Stimulated activated naive CD4-positive, alpha-beta T cell (primary cell): ENCODE data around the gene HSPG2.
"Not testable (repeated sequence)": the region's sequence is repeated elsewhere in the genome, so short reads cannot be mapped to it uniquely, and the experiment has no call there.

ENCODE experiments used
- DNase-seq, 6 experiments: peaks; one replicate each; lab custom pipeline; 2025; lab: John Stamatoyannopoulos, UW

Gene HSPG2

DNA sequence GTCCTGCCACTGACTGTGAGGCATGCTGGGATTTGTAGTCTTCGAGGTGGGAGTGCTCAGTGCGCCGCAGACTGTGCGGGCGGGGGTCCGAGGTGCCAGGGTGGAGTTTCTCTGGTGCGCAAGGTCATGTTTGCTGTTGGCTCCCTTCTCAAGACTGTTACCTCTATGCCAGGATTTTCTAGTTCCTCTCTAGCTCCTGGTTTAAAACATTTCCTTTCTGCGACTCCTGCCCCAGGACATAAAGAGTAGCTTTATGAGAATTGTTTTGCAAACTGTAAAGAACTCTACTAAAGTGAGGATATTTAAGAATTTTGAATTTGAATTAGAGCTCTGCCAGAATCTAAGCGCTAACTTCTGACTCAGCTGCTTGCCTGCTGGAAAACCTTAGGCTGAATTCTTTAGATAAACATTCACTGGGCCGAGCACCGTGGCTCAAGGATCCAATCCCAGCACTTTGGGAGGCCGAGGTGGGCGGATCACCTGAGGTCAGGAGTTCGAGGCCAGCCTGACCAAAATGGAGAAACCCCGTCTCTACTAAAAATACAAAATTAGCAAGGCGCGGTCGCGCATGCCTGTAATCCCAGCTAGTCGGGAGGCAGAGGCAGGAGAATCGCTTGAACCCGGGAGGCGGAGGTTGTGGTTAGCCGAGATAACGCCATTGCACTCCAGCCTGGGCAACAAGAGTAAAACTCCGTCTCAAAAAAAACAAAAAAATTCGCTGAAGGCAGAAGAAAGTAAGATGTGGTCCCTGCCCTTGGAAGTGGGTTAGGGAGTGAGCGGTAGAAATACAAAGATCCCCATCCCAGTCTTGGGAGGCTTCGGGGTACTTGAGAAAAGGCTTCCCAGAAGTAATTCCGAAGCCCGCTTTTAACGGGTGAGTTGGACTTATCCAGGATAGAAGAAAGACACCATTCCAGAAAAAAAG, 153.2 kb downstream of the HSPG2 start:
- DNase-seq: no peak

DNA sequence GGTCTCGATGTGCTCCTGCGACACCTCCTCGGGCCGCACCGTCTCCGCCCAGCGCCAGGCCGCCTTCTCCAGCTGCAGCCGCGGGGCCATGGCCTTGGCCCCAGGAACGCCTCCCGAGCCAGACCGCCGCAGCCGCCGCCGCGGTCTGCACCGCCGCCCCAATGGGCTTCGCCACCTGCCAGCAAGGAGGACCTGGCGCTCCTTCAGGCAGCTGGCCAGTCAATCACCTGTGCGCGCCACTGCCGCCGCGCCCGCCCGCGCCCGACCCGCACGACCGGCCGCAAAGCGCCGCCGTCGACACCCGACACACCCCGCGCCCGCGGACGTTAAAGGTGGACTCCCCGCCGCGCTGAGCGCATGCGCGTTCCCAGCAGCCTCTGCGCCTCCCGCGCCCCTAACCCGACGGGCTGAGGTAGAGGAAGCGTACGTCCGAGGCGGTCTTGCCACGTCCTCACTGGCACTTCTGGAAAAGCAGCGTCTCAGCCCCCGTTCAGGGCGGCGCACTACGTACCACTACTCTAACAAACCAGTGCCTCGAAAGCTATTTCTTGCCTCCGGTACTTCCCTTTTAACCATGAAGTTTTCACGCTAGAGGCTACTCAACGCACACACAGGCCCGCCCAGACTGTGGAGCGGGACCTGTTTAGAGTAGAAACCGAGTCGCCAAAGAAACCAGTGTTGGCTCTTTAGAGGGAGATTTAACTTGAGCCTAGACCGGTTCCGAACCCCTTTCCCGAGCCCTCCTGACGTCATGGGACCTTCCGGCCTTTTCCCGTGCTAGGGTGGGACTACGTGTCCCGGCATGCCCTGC, 154.0 kb downstream of the HSPG2 start, which contains the start of gene USP48:
Gene USP48 (minus strand): TSS at position 282 of the 811 bp plus-strand sequence. CDS start 192 bp downstream, at position 90.
- DNase-seq: peak; percentile 93 to 97 (median 94)

DNA sequence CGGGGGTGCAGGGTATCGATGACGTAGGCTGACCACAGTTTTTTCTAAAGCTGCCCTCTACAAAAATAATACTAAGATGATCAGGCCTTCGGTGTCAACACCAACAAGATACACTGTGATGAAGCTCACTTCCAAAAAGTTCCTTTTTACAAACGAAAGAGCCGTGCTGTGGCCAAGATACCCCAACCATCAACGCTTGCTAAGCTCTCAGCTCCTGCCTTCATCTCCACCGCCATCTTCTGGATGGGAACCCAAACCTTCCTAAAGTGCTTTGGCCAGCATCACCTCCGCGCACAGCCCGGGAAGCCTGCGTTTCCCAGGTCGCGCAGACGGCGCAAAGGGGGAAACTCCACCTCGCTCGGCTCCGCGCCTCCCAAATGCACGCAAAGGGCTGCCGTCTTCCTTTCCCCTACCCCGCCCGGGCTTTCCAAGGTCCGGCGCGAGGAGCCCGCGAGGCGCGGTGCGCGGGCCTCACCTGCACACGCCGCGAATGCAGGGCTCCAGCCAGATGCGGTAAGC, 154.7 kb downstream of the HSPG2 start:
- DNase-seq: peak in 3 of 6 experiments; percentile 24 to 45 (median 32)

DNA sequence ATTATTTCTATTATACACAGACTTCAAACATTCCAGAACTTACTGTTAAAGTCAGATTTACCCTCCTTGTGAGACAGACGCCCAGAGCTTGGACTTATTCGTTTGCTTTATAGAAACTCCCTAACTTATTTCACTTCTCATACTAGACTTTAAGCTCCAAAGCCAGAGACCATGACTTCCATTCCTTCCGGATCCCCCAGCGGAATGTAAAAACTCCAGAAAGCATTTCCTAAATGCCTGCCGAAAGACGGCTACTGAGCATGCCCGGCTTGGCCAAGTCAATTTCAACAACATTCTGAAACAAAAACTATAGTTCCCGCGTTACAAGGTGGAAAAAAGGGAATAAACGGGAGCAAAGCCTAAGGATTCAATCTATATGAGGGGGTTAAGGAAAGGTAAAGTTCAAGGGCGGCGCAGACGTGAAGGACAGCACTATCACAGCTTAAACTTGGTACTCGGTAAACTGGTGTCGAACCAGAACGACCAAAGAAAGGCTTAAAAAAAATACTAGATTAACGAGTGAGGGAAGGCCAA, 155.2 kb downstream of the HSPG2 start:
- DNase-seq: no peak

DNA sequence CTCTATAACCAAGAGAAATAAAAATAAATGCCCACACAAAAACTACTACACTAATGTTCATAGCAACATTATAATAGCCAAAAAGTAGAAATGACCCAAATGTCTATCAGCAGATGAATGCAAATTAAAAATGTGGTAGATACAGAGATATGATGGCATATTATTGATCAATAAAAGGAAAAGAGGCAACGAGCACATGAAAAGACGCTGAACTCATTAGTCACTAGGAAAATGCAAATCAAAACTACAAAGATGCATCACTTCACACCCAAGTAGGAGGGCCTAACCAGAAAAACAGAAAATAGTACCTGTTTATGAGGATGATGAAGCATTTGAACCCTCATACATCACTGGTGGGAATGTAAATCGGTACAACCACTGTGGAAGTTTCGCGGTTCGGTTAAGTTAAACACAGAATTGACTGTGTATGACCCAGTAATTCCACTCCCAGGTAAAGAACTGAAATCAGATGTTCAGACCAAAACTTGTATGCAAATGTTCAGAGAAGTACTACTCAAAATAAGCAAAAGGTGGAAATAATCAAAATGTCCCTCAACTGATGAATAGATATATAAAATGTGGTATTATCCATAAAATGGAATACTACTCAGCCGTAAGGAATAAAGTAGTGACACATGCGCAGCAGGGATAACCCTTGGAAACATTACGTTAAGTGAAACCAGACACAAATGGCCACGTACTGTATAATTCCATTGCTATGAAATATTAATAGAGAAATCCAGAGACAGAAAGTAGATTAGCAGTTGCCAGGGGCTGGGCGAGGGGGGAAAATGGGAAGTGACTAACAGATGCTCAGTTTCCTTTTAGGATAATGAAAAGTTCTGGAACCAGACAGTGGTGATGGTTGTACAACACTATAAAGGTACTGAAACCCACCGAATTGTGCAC, 157.2 kb downstream of the HSPG2 start:
- no peak for DNase-seq

DNA sequence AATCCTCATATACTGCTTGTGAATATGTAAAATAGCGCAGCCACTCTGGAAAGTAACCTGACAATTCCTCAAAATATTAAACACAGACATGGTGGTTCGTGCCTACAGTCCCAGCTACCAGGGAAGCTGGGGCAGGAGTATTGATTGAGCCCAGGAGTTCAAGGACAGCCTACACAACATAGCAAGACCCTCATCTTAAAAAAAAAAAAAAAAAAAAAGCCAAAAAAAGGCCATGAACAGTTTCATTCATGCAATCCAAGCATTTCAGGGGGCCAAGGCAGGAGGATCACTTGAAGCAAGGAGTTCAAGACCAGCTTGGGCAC, 158.7 kb downstream of the HSPG2 start:
- DNase-seq: no peak

DNA sequence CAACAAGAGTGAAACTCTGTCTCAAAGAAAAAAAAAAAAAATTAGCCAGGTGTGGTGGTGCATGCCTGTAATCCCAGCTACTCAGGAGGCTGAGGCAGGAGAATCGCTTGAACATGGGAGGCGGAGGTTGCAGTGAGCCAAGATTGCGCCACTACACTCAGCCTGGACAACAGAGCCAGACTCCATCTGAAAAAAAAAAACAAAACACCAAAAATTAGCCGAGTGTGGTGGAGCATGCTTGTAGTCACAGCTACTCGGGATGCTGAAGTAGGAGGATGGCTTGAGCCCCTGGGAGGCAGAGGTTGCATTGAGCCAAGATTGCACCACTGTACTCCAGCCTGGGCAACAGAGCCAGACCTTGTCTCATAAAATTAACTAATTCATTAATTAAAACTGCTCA, 160.2 kb downstream of the HSPG2 start:
- not testable (repeated sequence) for DNase-seq

DNA sequence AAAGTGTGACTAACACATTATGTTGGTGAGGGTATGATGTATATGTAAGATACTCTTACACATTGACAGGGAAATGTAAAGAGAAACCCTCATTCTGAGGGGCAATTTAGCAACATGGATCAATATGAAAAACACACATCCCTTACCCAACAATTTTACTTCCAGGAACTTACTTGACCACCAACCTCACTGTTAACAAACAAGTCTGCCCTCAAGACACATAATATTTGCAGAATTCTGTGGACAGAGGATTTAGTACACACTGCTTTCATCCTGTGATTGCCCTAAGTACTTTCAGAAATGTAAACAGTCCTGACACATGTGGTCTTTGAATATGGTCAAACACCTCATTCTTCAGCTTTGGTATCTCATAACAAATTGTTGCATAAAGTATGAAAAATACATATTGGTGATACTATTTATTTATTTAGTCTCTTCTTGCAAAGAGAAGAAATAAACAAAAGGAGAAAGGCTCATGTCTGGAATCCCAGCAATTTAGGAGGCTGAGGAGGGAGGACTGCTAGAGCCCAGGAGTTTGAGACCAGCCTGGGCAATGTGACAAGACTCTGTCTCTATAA, 161.0 kb downstream of the HSPG2 start:
- no peak for DNase-seq

DNA sequence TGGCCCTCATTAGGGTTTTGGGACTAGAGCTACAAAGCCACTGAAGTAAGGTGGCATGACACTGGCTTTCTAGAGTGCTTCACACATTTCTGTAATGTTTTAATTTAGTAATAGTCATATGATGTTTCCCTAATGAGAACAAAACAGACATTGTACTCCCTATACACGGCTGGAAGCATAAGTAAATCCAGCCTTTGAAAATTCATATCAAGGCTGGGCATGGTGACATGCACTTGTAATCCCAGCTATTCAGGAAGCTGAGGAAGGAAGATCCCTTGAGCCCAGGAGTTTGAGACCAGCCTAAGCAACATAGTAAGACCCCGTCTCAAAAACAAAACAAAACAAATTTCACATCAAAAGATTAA, 161.6 kb downstream of the HSPG2 start:
- DNase-seq: no peak

DNA sequence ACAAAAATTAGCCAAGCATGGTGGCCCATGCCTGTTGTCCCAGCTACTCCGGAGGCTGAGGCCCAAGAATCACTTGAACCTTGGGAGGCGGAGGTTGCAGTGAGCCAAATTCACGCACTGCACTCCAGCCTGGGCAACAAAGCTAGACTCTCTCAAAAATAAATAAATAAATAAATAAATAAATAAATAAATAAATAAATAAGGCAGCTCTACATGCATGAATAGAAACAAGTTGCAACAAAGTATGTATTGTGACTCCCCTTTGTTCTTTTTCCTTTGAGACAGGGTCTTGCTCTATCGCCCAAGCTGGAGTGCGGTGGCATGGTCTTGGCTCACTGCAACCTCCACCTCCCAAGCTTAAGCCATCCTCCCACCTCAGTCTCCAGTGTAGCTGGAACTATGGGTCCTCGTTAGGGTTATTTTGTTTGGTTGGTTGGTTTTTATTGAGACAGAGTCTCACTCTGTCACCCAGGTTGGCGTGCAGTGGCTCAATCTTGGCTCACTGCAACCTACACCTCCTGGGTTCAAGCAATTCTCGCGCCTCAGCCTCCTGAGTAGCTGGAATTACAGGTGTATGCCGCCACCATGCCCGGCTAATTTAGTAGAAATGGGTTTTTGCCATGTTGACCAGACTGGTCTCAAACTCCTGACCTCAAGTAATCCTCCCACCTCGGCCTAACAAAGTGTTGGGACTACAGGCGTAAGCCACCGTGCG, 162.1 kb downstream of the HSPG2 start:
- DNase-seq: no peak

DNA sequence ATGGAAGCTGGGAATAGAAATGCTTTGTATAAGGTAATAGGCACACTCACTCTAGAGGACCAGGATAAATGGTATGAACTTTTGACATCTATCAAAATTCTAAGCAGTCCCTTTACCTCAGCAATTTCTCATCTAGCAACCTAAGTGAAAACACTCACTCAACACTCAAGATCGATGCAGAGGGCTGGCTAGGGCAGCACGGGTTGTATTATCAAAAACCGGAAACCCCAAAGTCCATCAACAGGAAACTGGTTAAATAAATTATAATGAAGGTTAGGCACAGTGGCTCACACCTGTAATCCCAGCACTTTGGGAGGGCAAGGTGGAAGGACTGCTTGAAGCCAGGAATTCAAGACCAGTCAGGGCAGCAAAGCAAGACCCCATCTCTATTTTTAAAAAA, 163.5 kb downstream of the HSPG2 start:
- no peak for DNase-seq
